Measurements from ENCODE around the gene FLT1.

FLT1 gene

DNA sequence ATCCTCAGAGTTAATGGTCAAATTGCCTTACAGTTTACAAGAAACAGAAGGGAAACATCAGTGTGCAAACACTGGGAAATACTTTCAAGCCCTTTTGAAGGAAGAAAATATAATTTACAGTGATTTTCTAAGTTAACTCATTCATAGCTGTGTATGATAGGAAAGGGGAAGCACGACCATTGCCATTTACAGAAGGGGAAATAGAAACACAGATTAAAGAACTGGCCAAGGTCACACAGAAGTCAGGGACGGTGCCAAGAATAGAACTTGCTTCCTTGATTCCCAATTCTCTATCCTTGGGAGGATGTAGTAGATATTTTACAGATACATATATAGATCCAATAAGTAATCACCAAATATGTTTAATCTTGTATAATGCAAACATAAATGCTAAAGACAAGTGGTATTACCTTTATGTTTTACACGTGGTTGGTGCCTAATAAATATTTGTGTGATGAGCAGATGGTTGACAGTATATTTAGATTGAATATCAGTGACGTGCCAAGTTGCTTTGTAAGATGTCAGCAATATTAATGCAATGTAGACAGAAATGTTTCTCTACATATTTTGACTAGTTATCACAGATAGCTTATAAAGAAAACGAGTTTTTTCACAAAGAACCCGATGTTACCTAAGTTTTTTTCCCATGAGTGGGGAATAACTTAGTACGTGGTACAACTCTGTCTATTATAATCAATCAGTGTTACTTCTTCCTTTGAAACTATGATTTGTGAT is 73.1 kb downstream of the FLT1 start:
- DNase-seq (ENCODE audit: low read depth in 1 of 2, low spot score in 1 of 2), result no peak
- in situ Hi-C loops (cut with HindIII; ENCODE audit: low pct_unique_long_range_greater_than_20kb, low sequenced_read_pairs), result no loop called here
- TF ChIP-seq JUND (IDR thresholded peaks at IDR 0.05; ENCODE audit: low read depth), result no peak

DNA sequence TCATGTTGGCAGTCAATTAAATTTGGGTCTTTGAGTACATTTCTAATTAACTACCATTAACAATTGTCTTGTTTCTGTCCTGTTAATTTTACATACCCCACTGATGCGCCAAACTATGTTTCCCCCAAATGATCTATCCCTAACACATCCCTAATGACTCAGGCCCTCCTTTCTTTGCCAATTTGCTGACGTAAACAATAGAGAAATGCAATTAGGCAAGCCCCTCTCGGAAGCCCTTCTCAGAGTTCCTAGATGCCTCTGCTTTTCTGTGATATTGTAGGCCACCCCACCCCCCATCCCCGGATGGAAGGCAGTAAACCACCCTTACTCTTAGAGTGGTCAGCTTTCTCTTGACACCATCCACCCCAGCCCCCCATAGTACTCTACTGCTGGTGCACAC is 74.2 kb downstream of the FLT1 start:
- in situ Hi-C loops (cut with HindIII; ENCODE audit: low pct_unique_long_range_greater_than_20kb, low sequenced_read_pairs), result no loop called here
- TF ChIP-seq JUND (IDR thresholded peaks at IDR 0.05; ENCODE audit: low read depth), result no peak
- DNase-seq (ENCODE audit: low read depth in 1 of 2, low spot score in 1 of 2), result no peak

GRCh38 chr13:28415994-28416421 is 78.9 kb downstream of the FLT1 start:
- no peak for TF ChIP-seq JUND (IDR thresholded peaks at IDR 0.05; ENCODE audit: low read depth)
- DNase-seq (ENCODE audit: low read depth in 1 of 2, low spot score in 1 of 2), result peak in 1 of 2 experiments; percentile 54
- in situ Hi-C loops (cut with HindIII; ENCODE audit: low pct_unique_long_range_greater_than_20kb, low sequenced_read_pairs), result no loop called here

DNA sequence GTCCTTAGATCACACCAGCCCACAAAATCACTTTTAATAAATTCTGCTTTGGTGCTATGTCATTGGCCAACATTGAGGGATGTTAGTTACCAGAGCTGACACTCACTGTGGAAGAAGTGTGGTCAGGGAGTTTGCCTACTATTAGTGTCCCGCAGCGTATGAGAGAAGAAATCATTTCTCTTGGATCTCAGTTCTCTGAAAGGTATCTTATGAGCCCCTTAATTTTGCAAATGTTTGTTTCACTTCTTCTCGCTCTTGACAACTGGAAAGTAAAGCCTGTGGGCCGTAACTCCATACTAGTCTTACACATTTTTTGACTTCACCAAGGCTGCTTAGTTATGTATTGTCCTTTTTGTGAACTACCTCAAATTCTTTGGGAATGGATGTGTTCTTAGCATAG is 80.9 kb downstream of the FLT1 start:
- no peak for TF ChIP-seq JUND (IDR thresholded peaks at IDR 0.05; ENCODE audit: low read depth)
- in situ Hi-C loops (cut with HindIII; ENCODE audit: low pct_unique_long_range_greater_than_20kb, low sequenced_read_pairs), result no loop called here
- DNase-seq (ENCODE audit: low read depth in 1 of 2, low spot score in 1 of 2), result no peak

DNA sequence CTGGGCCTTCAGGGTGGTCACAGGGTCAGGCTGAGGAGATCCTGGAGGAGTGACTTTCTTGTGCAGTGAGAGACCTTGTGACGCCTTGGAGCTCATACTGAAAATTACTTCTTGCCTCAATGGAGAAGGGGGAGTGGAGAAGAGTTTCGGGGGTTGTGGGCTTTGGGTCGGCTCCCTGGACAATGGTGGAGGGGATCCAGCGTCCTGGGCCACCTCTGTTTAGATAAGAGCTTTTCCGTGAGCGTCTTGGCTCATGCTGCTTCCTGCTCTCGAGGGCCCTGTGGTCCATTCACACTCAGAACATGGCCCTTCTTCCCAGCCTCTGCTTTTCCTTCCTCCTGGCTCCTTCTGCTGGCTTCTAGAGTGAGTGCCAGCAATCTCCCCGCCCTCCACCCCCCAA is 81.9 kb downstream of the FLT1 start:
- in situ Hi-C loops (cut with HindIII; ENCODE audit: low pct_unique_long_range_greater_than_20kb, low sequenced_read_pairs), result no loop called here
- TF ChIP-seq JUND (IDR thresholded peaks at IDR 0.05; ENCODE audit: low read depth), result no peak
- DNase-seq (ENCODE audit: low read depth in 1 of 2, low spot score in 1 of 2), result no peak

GRCh38 chr13:28411831-28412353 is 83.0 kb downstream of the FLT1 start:
- no peak for DNase-seq (ENCODE audit: low read depth in 1 of 2, low spot score in 1 of 2)
- in situ Hi-C loops (cut with HindIII; ENCODE audit: low pct_unique_long_range_greater_than_20kb, low sequenced_read_pairs), result no loop called here
- TF ChIP-seq JUND (IDR thresholded peaks at IDR 0.05; ENCODE audit: low read depth), result no peak

- no peak for TF ChIP-seq JUND (IDR thresholded peaks at IDR 0.05; ENCODE audit: low read depth)
- DNase-seq (ENCODE audit: low read depth in 1 of 2, low spot score in 1 of 2), result no peak
- in situ Hi-C loops (cut with HindIII; ENCODE audit: low pct_unique_long_range_greater_than_20kb, low sequenced_read_pairs), result no loop called here
Measured at GRCh38 chr13:28410096-28410495, 84.8 kb downstream of the FLT1 start.

DNA sequence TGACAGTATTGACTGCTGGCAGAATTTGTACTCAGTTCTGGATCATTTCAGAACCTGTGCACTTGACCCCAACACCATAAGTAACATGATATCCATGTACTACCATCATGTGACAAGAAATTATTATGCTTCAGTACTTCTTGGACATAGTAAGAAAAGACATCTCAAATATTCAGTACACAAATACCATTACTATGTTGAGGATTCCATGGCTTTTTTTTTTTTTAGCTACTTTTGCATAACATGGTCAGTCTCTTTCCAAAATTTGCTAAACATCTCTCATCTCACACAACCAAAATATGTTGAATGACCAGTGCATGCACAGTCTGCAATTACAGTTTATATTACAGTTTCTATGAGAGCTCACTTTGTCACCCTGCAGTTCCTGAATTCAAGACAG is 85.3 kb downstream of the FLT1 start:
- in situ Hi-C loops (cut with HindIII; ENCODE audit: low pct_unique_long_range_greater_than_20kb, low sequenced_read_pairs), result no loop called here
- DNase-seq (ENCODE audit: low read depth in 1 of 2, low spot score in 1 of 2), result no peak

DNA sequence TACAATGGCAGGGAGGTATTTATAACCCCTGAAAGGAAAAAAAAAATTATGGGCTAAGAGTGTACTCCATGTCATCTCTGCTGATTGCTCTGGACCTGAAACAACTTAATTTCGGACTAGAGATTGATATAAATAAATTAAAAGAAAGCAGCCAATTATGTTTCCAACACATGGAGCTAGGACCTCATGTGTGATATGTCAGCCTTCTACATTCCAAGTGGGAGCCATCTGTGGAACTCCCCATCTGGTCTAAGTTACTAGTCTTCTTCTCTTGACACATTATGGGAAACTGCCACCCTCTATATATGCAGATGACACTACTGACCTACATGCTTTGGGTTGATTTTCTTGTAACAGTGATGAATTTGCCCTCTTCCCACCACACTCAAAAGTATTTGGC is 86.1 kb downstream of the FLT1 start:
- no peak for DNase-seq (ENCODE audit: low read depth in 1 of 2, low spot score in 1 of 2)
- TF ChIP-seq JUND (IDR thresholded peaks at IDR 0.05; ENCODE audit: low read depth), result no peak
- in situ Hi-C loops (cut with HindIII; ENCODE audit: low pct_unique_long_range_greater_than_20kb, low sequenced_read_pairs), result no loop called here

More for the DNA sequence above, 85.3 kb downstream of the FLT1 start:
- no peak for TF ChIP-seq JUND (IDR thresholded peaks at IDR 0.05; ENCODE audit: low read depth)

DNA sequence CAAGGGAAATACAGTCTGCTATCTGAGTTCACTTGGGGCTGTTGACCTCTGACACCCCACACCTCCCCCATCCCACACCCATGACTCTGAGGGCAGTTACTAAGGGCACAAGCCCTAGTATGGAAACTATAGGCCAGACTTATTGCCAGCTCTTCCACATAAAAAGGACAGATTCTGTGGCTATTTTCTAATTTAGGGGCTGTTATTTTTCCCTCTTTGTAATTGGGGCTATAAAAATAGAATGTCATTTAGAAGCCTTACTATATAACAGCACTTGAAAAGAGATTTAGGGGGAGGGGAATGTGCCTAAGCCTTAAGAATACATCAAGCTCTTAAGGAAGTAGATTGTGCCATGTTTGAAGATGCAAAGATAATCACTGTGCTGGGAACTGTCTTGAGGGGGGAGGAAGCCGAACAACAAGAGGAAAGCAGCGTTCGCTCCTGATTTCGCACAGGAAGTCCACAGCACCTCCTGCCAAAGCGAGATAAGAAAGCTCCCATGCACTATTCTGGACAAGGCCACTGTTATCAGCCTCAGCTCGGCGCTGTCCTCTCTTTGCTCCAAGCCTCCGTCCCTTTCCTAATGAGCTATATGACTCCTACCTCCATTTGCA is 86.6 kb downstream of the FLT1 start:
- in situ Hi-C loops (cut with HindIII; ENCODE audit: low pct_unique_long_range_greater_than_20kb, low sequenced_read_pairs), result no loop called here
- TF ChIP-seq JUND (IDR thresholded peaks at IDR 0.05; ENCODE audit: low read depth), result no peak
- no peak for DNase-seq (ENCODE audit: low read depth in 1 of 2, low spot score in 1 of 2)

- no peak for TF ChIP-seq JUND (IDR thresholded peaks at IDR 0.05; ENCODE audit: low read depth)
- DNase-seq (ENCODE audit: low read depth in 1 of 2, low spot score in 1 of 2), result no peak
- in situ Hi-C loops (cut with HindIII; ENCODE audit: low pct_unique_long_range_greater_than_20kb, low sequenced_read_pairs), result no loop called here
Measured at GRCh38 chr13:28406733-28407266, 88.1 kb downstream of the FLT1 start.

GRCh38 chr13:28402057-28402381 is 92.9 kb downstream of the FLT1 start:
- DNase-seq (ENCODE audit: low read depth in 1 of 2, low spot score in 1 of 2), result no peak
- in situ Hi-C loops (cut with HindIII; ENCODE audit: low pct_unique_long_range_greater_than_20kb, low sequenced_read_pairs), result no loop called here
- TF ChIP-seq JUND (IDR thresholded peaks at IDR 0.05; ENCODE audit: low read depth), result no peak

- TF ChIP-seq JUND (IDR thresholded peaks at IDR 0.05; ENCODE audit: low read depth), result no peak
- in situ Hi-C loops (cut with HindIII; ENCODE audit: low pct_unique_long_range_greater_than_20kb, low sequenced_read_pairs), result no loop called here
- DNase-seq (ENCODE audit: low read depth in 1 of 2, low spot score in 1 of 2), result no peak
Measured at GRCh38 chr13:28401303-28402056, 93.4 kb downstream of the FLT1 start.
